Measurements from ENCODE around the gene GAS1. TPM values are rescaled to one million over a fixed set of nuclear protein-coding genes. Genes with fewer than 3 reads are reported as not detected.

Gene GAS1
- total RNA-seq, 1 donor from 2014 or later, result 16.8 TPM

DNA sequence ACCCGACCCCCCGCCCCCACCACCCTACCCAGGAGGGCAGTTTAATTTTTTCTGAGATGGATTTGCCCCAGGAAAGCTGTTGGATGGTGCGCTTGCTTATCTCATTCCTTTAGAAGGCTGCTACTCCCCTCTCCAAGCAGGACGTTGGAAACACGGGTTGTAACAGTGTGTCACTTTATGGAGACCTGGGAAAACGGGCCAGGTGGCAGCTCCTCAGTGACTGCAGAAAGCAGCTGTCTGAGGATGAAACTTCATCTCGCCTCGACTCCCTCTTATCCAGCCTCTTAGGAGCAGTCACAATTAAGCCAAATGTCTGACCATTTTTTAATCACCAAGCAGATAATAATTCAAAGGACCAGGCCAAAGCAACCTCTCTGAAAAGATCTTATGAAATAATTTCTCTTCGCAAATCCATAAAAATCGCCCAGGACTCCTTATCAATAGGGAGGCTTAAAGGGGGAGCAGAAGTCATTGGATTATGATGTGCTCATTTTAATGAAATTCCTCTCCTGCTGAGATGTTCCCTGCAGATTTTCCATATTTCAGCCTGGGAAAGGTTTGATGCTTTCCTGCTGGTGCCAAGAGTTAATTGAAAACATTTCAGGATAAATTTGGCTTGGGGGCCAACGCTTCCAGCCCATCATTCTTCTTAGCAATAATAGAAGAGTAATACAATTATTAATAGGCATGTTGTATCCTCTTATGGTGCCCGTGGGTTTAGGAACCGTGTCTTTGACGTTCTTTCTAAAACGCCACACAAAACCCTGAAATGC, 26.0 kb downstream of the GAS1 start:
- no peak for DNase-seq
- no peaks in the 10 kb centered on the region for H3K4me1 ChIP-seq
- TF ChIP-seq, protein P1, sequence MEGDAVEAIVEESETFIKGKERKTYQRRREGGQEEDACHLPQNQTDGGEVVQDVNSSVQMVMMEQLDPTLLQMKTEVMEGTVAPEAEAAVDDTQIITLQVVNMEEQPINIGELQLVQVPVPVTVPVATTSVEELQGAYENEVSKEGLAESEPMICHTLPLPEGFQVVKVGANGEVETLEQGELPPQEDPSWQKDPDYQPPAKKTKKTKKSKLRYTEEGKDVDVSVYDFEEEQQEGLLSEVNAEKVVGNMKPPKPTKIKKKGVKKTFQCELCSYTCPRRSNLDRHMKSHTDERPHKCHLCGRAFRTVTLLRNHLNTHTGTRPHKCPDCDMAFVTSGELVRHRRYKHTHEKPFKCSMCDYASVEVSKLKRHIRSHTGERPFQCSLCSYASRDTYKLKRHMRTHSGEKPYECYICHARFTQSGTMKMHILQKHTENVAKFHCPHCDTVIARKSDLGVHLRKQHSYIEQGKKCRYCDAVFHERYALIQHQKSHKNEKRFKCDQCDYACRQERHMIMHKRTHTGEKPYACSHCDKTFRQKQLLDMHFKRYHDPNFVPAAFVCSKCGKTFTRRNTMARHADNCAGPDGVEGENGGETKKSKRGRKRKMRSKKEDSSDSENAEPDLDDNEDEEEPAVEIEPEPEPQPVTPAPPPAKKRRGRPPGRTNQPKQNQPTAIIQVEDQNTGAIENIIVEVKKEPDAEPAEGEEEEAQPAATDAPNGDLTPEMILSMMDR (IDR thresholded peaks at IDR 0.05), result no peak

GRCh38 chr9:86918556-86918955, 28.8 kb downstream of the GAS1 start:
- H3K36me3 ChIP-seq, result no peaks in the 10 kb centered on the region
- TF ChIP-seq, protein P1 (IDR thresholded peaks at IDR 0.05), result no peak
- no peak overlapping the region for H3K27ac ChIP-seq
- no peak overlapping the region for H3K4me3 ChIP-seq
- H3K4me1 ChIP-seq, result no peaks in the 10 kb centered on the region
- no peak for DNase-seq
- ATAC-seq, result no peak
- intact Hi-C loops (cut with DNase I), result no loop called here
- H3K27me3 ChIP-seq, result peaks cover 6% of the 10 kb centered on the region
- no peaks in the 10 kb centered on the region for H3K9me3 ChIP-seq

More for the DNA sequence above, 26.0 kb downstream of the GAS1 start:
- no peaks in the 10 kb centered on the region for H3K9me3 ChIP-seq
- no peak overlapping the region for H3K27ac ChIP-seq
- no peak overlapping the region for H3K4me3 ChIP-seq
- intact Hi-C loops (cut with DNase I), result no loop called here
- H3K36me3 ChIP-seq, result no peaks in the 10 kb centered on the region
- H3K27me3 ChIP-seq, result peaks cover 6% of the 10 kb centered on the region
- no peak for ATAC-seq

- Histone ChIP-seq H3K4me1 (no peaks in the 10 kb centered on the region), H3K9me3 (no peaks in the 10 kb centered on the region), H3K4me3 (no peak overlapping the region), H3K36me3 (no peaks in the 10 kb centered on the region), H3K27ac (no peak overlapping the region), H3K27me3 (no peaks in the 10 kb centered on the region)
- intact Hi-C loops (cut with DNase I), result no loop called here
- no peak for DNase-seq
- ATAC-seq, result no peak
- TF ChIP-seq, protein P1 (IDR thresholded peaks at IDR 0.05), result no peak
These were observed 35.1 kb downstream of the GAS1 start for GRCh38 chr9:86912210-86912609.

DNA sequence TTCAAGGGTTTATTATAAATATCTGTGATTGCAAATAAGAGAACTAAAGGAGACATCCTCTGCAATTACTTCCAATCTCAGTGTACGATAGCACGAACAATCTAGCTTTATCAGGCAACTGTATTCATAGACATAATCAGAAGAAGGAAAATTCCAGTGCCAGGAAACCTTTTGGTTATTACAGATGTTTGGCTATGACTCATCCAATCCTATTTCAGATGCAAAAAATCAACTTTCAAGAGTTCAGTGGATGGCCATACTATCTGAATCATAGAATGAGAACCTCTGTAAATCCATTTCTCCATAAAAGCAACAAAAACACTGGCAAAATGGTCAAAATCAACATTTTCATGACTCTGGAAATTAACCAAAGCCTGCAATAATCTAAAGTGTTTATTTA, 37.9 kb downstream of the GAS1 start:
- TF ChIP-seq, protein P1 (IDR thresholded peaks at IDR 0.05), result no peak
- intact Hi-C loops (cut with DNase I), result no loop called here
- H3K27ac ChIP-seq, result no peak overlapping the region
- H3K27me3 ChIP-seq, result peaks cover 12% of the 10 kb centered on the region
- ATAC-seq (no peak), DNase-seq (no peak)
- no peaks in the 10 kb centered on the region for H3K36me3 ChIP-seq
- no peaks in the 10 kb centered on the region for H3K9me3 ChIP-seq
- H3K4me3 ChIP-seq, result no peak overlapping the region
- no peaks in the 10 kb centered on the region for H3K4me1 ChIP-seq

DNA sequence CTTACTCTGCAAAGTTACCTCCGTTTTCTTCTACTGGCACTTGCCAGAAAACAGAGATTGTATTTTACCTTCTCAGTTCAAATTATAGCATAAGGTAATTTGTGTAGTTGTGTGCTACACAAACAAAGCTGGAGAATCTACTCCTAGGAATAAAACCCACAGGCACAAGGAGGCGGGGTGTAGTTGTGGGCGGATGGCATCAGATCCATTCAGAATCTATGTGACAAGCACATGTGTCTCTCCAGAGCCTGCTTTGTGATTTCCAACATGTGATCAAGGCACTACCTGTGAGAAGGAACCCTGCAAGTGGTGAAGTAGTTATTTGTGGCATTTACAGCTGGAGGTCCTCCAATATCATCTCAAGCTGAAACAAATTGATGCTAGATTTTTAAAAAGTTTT, 39.0 kb downstream of the GAS1 start:
- Histone ChIP-seq H3K9me3 (no peaks in the 10 kb centered on the region), H3K36me3 (no peaks in the 10 kb centered on the region), H3K4me3 (no peak overlapping the region), H3K4me1 (no peaks in the 10 kb centered on the region), H3K27ac (no peak overlapping the region), H3K27me3 (peaks cover 15% of the 10 kb centered on the region)
- TF ChIP-seq, protein P1 (IDR thresholded peaks at IDR 0.05), result no peak
- DNase-seq (no peak), ATAC-seq (no peak)
- intact Hi-C loops (cut with DNase I), result no loop called here

All from upper lobe of right lung (tissue), 1 donor.